ENCODE results near the gene TNF. TPM values are rescaled to one million over a fixed set of nuclear protein-coding genes. Genes with fewer than 3 reads are reported as not detected.
A peak's percentile ranks its signal among the peaks of the same experiment; 100 is the strongest.

The TNF gene
- total and polyA plus RNA-seq, 2 of the 13 experiments (the other 11 are each of a cell fraction or from before 2014, with no cell fraction given): not detected

- no peak for TF ChIP-seq ZNF407 (CRISPR knock-in tag; IDR thresholded peaks at IDR 0.05; ENCODE audit: not compliant biosample characterization)
- TF ChIP-seq SP5 (CRISPR knock-in tag; IDR thresholded peaks at IDR 0.05; ENCODE audit: borderline replicate concordance, low read depth): no peak
- no peak for TF ChIP-seq TBX3 (IDR thresholded peaks at IDR 0.05; ENCODE audit: borderline replicate concordance)
- no peak for TF ChIP-seq ZNF484 (CRISPR knock-in tag; IDR thresholded peaks at IDR 0.05; ENCODE audit: borderline replicate concordance, low read depth)
- TF ChIP-seq SP140L (CRISPR knock-in tag; IDR thresholded peaks at IDR 0.05; ENCODE audit: borderline replicate concordance): no peak
- no peak for TF ChIP-seq AGO2 (optimal IDR thresholded peaks at IDR 0.05; ENCODE audit: low read depth, low read length)
- peak; percentile 54; the same call in 1 of the 2 replicates for TF ChIP-seq TAF1 (CRISPR knock-in tag; IDR thresholded peaks at IDR 0.05)
- 0 out of 2 replicates have a peak, but pooled peaks have one; percentile 63 for TF ChIP-seq ZBTB26 (CRISPR knock-in tag; IDR thresholded peaks at IDR 0.05; ENCODE audit: borderline replicate concordance)
- TF ChIP-seq MNT (IDR thresholded peaks at IDR 0.05): no peak
- TF ChIP-seq ZFP36L2 (CRISPR knock-in tag; IDR thresholded peaks at IDR 0.05): no peak
- TF ChIP-seq ZIK1 (CRISPR knock-in tag; IDR thresholded peaks at IDR 0.05; ENCODE audit: borderline replicate concordance, low read depth): peak; percentile 73; the same call in 1 of the 2 replicates
- TF ChIP-seq, protein P1, sequence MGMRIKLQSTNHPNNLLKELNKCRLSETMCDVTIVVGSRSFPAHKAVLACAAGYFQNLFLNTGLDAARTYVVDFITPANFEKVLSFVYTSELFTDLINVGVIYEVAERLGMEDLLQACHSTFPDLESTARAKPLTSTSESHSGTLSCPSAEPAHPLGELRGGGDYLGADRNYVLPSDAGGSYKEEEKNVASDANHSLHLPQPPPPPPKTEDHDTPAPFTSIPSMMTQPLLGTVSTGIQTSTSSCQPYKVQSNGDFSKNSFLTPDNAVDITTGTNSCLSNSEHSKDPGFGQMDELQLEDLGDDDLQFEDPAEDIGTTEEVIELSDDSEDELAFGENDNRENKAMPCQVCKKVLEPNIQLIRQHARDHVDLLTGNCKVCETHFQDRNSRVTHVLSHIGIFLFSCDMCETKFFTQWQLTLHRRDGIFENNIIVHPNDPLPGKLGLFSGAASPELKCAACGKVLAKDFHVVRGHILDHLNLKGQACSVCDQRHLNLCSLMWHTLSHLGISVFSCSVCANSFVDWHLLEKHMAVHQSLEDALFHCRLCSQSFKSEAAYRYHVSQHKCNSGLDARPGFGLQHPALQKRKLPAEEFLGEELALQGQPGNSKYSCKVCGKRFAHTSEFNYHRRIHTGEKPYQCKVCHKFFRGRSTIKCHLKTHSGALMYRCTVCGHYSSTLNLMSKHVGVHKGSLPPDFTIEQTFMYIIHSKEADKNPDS (CRISPR knock-in tag; IDR thresholded peaks at IDR 0.05): peak; percentile 45; the same call in 1 of the 2 replicates
- TF ChIP-seq KLF12 (CRISPR knock-in tag; IDR thresholded peaks at IDR 0.05; ENCODE audit: borderline replicate concordance): peak; percentile 54; the same call in 1 of the 2 replicates
- peak; percentile 63 for TF ChIP-seq GATAD1 (CRISPR knock-in tag; IDR thresholded peaks at IDR 0.05)
- TF ChIP-seq HNF4G (IDR thresholded peaks at IDR 0.05; ENCODE audit: borderline replicate concordance, low read depth, low read length): no peak
- TF ChIP-seq HNF4G (CRISPR knock-in tag; IDR thresholded peaks at IDR 0.05; ENCODE audit: borderline replicate concordance, low read depth): peak; percentile 15; the same call in 1 of the 2 replicates
These were observed 5.6 kb downstream of the TNF start (continued) for GRCh38 chr6:31580807-31581433.
